HCT116 (cell line): ENCODE results near the gene NUP42. TPM values are rescaled to one million over a fixed set of nuclear protein-coding genes. Genes with fewer than 3 reads are reported as not detected.

Experiments
- ATAC-seq: fragments of 200-7000 bp; cut with Tn5 transposase; 2 replicates; pipeline ENCODE4 v1.9.1; 2020; ENCODE audit warnings: mild to moderate bottlenecking, moderate library complexity
- BruUV-seq: library from RNA; stranded (reverse); fragments of 400-500 nt; replicated peaks from 2 replicates; lab custom pipeline; 2021; lab: Mats Ljungman, UMichigan
- CTCF ChIA-PET: fragments of 300-600 bp; sonication (Branson Sonifier 250); formaldehyde crosslinking; loops from one replicate; lab custom pipeline; 2021; ENCODE audit warnings: antibody characterized with exemption; lab: Charles Lee
- POLR2A ChIA-PET: fragments of 300-600, 350-600 bp; sonication (Branson Sonifier 250); formaldehyde crosslinking; loops from one replicate; lab custom pipeline; 2021; ENCODE audit warnings: antibody characterized with exemption; lab: Charles Lee
- RAD21 ChIA-PET, 2 experiments: fragments of 300-600 bp; sonication (Branson Sonifier 250); formaldehyde crosslinking; loops; one replicate each; lab custom pipeline; 2023; ENCODE audit warnings: low total read pairs in 2 of 2; ENCODE audit not compliant: uncharacterized antibody in 2 of 2, unreplicated experiment in 2 of 2, low non-redundant PET in 1 of 2; lab: Charles Lee
- DNase-seq: peaks from one replicate; pipeline ENCODE4 v3.0.0-alpha.2; 2010; ENCODE audit warnings: low read depth, low spot score
- H2AFZ ChIP-seq: fragments of 200-600 bp; shearing (Covaris generic), sonication (generic); 2 replicates; pipeline ENCODE4 v1.6.1; 2017; ENCODE audit warnings: low read depth, mixed run types, mixed read lengths, antibody characterized with exemption, low read length; ENCODE audit not compliant: poor library complexity, severe bottlenecking
- H3K27ac ChIP-seq: 2 replicates; pipeline ENCODE4 v1.5.1; 2012; ENCODE audit warnings: low read depth, low read length
- H3K27me3 ChIP-seq: fragments of 200-600 bp; sonication (generic); 2 replicates; pipeline ENCODE4 v1.6.1; 2016; ENCODE audit warnings: mixed run types, low read length, mixed read lengths; ENCODE audit not compliant: insufficient read depth
- H3K36me3 ChIP-seq, 2 experiments: fragments of 200-500 bp in 1 of 2; fragments of 200-600 bp in 1 of 2; sonication (Bioruptor generic) in 1 of 2; sonication (generic) in 1 of 2; 2 replicates each; pipeline versions ENCODE4 v1.5.1 to v1.6.1; 2014 to 2016; ENCODE audit warnings: low read length in 2 of 2, inconsistent platforms in 1 of 2, mixed read lengths in 1 of 2, mixed run types in 1 of 2; ENCODE audit not compliant: insufficient read depth in 2 of 2, control insufficient read depth in 1 of 2
- H3K4me1 ChIP-seq, 2 experiments: fragments of 200-600 bp in 1 of 2; sonication (generic) in 1 of 2; 2 replicates each; pipeline versions ENCODE4 v1.5.1 to v1.6.1; 2012 to 2017; ENCODE audit warnings: low read length in 2 of 2, inconsistent platforms in 1 of 2, mild to moderate bottlenecking in 1 of 2, mixed read lengths in 1 of 2, mixed run types in 1 of 2, moderate library complexity in 1 of 2; ENCODE audit not compliant: insufficient read depth in 2 of 2, control insufficient read depth in 1 of 2
- H3K4me2 ChIP-seq: fragments of 200-600 bp; sonication (generic); 2 replicates; pipeline ENCODE4 v1.6.1; 2017; ENCODE audit warnings: mixed run types, low read length, mixed read lengths
- H3K4me3 ChIP-seq, 2 experiments: fragments of 200-600 bp in 1 of 2; sonication (generic) in 1 of 2; replicated peaks in 1 of 2; 2 replicates each; pipeline ENCODE4 v1.5.1; 2011 to 2016; ENCODE audit warnings: low read length in 2 of 2, control low read depth in 1 of 2, low read depth in 1 of 2, mild to moderate bottlenecking in 1 of 2, mixed read lengths in 1 of 2, mixed run types in 1 of 2
- H3K79me2 ChIP-seq: fragments of 200-600 bp; sonication (generic); 2 replicates; pipeline ENCODE4 v1.6.1; 2017; ENCODE audit warnings: mild to moderate bottlenecking, mixed run types, low read length, moderate library complexity, mixed read lengths; ENCODE audit not compliant: insufficient read depth
- H3K9ac ChIP-seq: fragments of 200-600 bp; sonication (generic); 2 replicates; pipeline ENCODE4 v1.6.1; 2016; ENCODE audit warnings: low read length, mixed read lengths
- H3K9me2 ChIP-seq: fragments of 200-600 bp; sonication (generic), shearing (Covaris generic); 2 replicates; pipeline ENCODE4 v1.6.1; 2017; ENCODE audit warnings: mixed run types, mild to moderate bottlenecking, moderate library complexity; ENCODE audit not compliant: insufficient read depth
- H3K9me3 ChIP-seq, 2 experiments: fragments of 200-500 bp in 1 of 2; fragments of 200-600 bp in 1 of 2; sonication (Bioruptor generic) in 1 of 2; sonication (generic) in 1 of 2; 2 replicates each; pipeline ENCODE4 v1.6.1; 2014 to 2017; ENCODE audit warnings: low read length in 2 of 2, mixed read lengths in 2 of 2, inconsistent platforms in 1 of 2, low read depth in 1 of 2, mild to moderate bottlenecking in 1 of 2, mixed run types in 1 of 2, moderate library complexity in 1 of 2; ENCODE audit not compliant: control insufficient read depth in 1 of 2, insufficient read depth in 1 of 2
- H4K20me1 ChIP-seq: fragments of 200-600 bp; sonication (generic), shearing (Covaris generic); 2 replicates; pipeline ENCODE4 v1.6.1; 2017; ENCODE audit warnings: mixed run types, mild to moderate bottlenecking, moderate library complexity; ENCODE audit not compliant: insufficient read depth
- CBX3 ChIP-seq: IDR thresholded peaks from 2 replicates; pipeline ENCODE4 v1.6.1; 2012; ENCODE audit warnings: low read depth
- CEBPB ChIP-seq: IDR thresholded peaks from 2 replicates; pipeline ENCODE4 v1.6.1; 2012; ENCODE audit warnings: low read depth
- ELF1 ChIP-seq: IDR thresholded peaks from 2 replicates; pipeline ENCODE4 v1.6.1; 2012; ENCODE audit warnings: low read depth, borderline replicate concordance
- EZH2 ChIP-seq: fragments of 200-600 bp; sonication (generic); IDR thresholded peaks from 2 replicates; pipeline ENCODE4 v1.6.1; 2017; ENCODE audit warnings: antibody characterized with exemption, mixed run types
- EZH2phosphoT487 ChIP-seq: fragments of 200-600 bp; IDR thresholded peaks from 2 replicates; pipeline ENCODE4 v1.6.1; 2018; ENCODE audit warnings: antibody characterized with exemption, borderline replicate concordance
- FOSL1 ChIP-seq: IDR thresholded peaks from 2 replicates; pipeline ENCODE4 v1.6.1; 2012; ENCODE audit warnings: low read depth
- POLR2A ChIP-seq: IDR thresholded peaks from 2 replicates; pipeline ENCODE4 v1.7.0; 2011; ENCODE audit warnings: borderline replicate concordance; ENCODE audit not compliant: insufficient read depth, insufficient read length; ENCODE audit errors: extremely low read depth
- SIN3A ChIP-seq: IDR thresholded peaks from 2 replicates; pipeline ENCODE4 v1.6.1; 2012; ENCODE audit warnings: low read depth
- SP1 ChIP-seq: IDR thresholded peaks from 2 replicates; pipeline ENCODE4 v1.6.1; 2012; ENCODE audit warnings: low read depth
- TCF7L2 ChIP-seq: IDR thresholded peaks from 2 replicates; pipeline ENCODE4 v1.7.0; 2011; ENCODE audit warnings: borderline replicate concordance, inconsistent platforms; ENCODE audit not compliant: insufficient read depth, insufficient read length; ENCODE audit errors: extremely low read depth
- YY1 ChIP-seq: IDR thresholded peaks from 2 replicates; pipeline ENCODE4 v1.6.1; 2011; ENCODE audit warnings: low read length, low read depth, moderate library complexity, mild to moderate bottlenecking; ENCODE audit not compliant: insufficient replicate concordance; ENCODE audit errors: extremely low read depth
- ZFX ChIP-seq: fragments of 450-650 bp; IDR thresholded peaks from 2 replicates; pipeline ENCODE4 v1.6.1; 2017
- ZNF274 ChIP-seq: fragments of 200-500 bp; sonication (Bioruptor generic); IDR thresholded peaks from 2 replicates; pipeline ENCODE4 v1.6.1; 2014; ENCODE audit warnings: mild to moderate bottlenecking, low read depth, low read length, inconsistent platforms
- intact Hi-C: fragments of 100-400 bp; cut with micrococcal nuclease; formaldehyde crosslinking; loops from 2 replicates; pipeline ENCODE4 v1.10.0; 2022
- total RNA-seq: library from RNA; stranded (reverse); gene quantifications from one replicate; pipeline ENCODE4 v1.2.1, GENCODE V29; 2021; ENCODE audit not compliant: unreplicated experiment
- TF ChIP-seq, protein P1 (sequence below): IDR thresholded peaks from 2 replicates; pipeline ENCODE4 v1.6.1; 2012
- TF ChIP-seq, protein P2 (sequence below), 3 experiments: fragments of 200-600 bp in 1 of 3; sonication (generic) in 1 of 3; IDR thresholded peaks in 2 of 3; conservative IDR thresholded peaks in 1 of 3; 2 replicates each; pipeline ENCODE4 v1.5.1; 2012 to 2017; ENCODE audit warnings: low read depth in 2 of 3, low read length in 2 of 3, antibody characterized with exemption in 1 of 3, borderline replicate concordance in 1 of 3, control low read depth in 1 of 3, mild to moderate bottlenecking in 1 of 3, mixed read lengths in 1 of 3, mixed run types in 1 of 3, moderate library complexity in 1 of 3; ENCODE audit not compliant: insufficient read depth in 1 of 3
- TF ChIP-seq, protein P3 (sequence below): IDR thresholded peaks from 2 replicates; pipeline ENCODE4 v1.6.1; 2012
- TF ChIP-seq, protein P4 (sequence below): IDR thresholded peaks from 2 replicates; pipeline ENCODE4 v1.6.1; 2011; ENCODE audit warnings: mild to moderate bottlenecking, low read length, moderate library complexity; ENCODE audit not compliant: insufficient replicate concordance; ENCODE audit errors: extremely low read depth

NUP42 gene
- total RNA-seq, 1 experiment from 2014 or later = 36.5 TPM

DNA sequence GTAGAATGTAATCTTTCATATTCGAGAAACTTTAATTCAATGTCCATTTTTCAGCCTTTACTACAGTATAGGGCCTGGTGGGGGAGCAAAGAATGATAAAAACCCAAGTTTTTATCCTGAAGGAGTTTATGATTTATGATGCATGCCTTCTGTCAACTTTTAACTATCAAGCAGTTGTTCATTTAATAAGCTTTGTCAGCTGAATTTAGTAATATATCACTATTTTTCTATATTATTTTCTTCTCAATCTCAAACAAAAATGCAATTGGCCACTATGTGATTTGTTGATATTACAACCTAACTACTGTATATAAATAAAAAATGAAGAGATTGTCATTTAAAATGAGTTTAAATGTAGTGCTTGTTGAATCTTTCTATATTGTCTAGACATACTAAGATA is 2.4 kb downstream of the NUP42 start:
- H3K79me2 ChIP-seq = peaks cover 74% of the 10 kb centered on the region
- H3K4me2 ChIP-seq = peak overlapping the region; percentile 68; the same call in 1 of the 2 replicates
- BruUV-seq = no TSS peak
- H3K9me3 ChIP-seq = no peaks in the 10 kb centered on the region
- no peak for DNase-seq
- RAD21 ChIA-PET = no interaction called here
- POLR2A ChIA-PET = interaction anchor here (1.1 kb wide), 1 partner anchor 89 kb away, joined by 4 read pairs; no protein-coding TSS in a partner anchor
- H3K4me1 ChIP-seq = peaks cover 5 to 14% of the 10 kb centered on the region in 2 experiments; a peak in 3 of 4 replicates
- intact Hi-C loops = loop anchor here (5.0 kb wide), 1 partner anchor 77 kb away; the partner anchor contains the start of gene KLHL7
- peaks cover 28 to 30% of the 10 kb centered on the region in 2 experiments for H3K36me3 ChIP-seq
- no peak overlapping the region for H3K4me3 ChIP-seq
- no peaks in the 10 kb centered on the region for H3K27me3 ChIP-seq
- H4K20me1 ChIP-seq = no peaks in the 10 kb centered on the region
- H2AFZ ChIP-seq = no peak overlapping the region
- no peak for ATAC-seq
- no peak overlapping the region for H3K9ac ChIP-seq
- no peak overlapping the region for H3K27ac ChIP-seq
- TF ChIP-seq POLR2A = no peak
- TF ChIP-seq, protein P1, sequence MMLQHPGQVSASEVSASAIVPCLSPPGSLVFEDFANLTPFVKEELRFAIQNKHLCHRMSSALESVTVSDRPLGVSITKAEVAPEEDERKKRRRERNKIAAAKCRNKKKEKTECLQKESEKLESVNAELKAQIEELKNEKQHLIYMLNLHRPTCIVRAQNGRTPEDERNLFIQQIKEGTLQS = no peak
- TF ChIP-seq SP1 = no peak
- no peak for TF ChIP-seq EZH2
- TF ChIP-seq FOSL1 = no peak
- TF ChIP-seq TCF7L2 = no peak
- no peak for TF ChIP-seq CEBPB
- TF ChIP-seq YY1 = no peak
- no peak for TF ChIP-seq EZH2phosphoT487
- no peak for TF ChIP-seq ELF1
- no peak for TF ChIP-seq CBX3
- no peak for TF ChIP-seq SIN3A
- TF ChIP-seq, protein P2, sequence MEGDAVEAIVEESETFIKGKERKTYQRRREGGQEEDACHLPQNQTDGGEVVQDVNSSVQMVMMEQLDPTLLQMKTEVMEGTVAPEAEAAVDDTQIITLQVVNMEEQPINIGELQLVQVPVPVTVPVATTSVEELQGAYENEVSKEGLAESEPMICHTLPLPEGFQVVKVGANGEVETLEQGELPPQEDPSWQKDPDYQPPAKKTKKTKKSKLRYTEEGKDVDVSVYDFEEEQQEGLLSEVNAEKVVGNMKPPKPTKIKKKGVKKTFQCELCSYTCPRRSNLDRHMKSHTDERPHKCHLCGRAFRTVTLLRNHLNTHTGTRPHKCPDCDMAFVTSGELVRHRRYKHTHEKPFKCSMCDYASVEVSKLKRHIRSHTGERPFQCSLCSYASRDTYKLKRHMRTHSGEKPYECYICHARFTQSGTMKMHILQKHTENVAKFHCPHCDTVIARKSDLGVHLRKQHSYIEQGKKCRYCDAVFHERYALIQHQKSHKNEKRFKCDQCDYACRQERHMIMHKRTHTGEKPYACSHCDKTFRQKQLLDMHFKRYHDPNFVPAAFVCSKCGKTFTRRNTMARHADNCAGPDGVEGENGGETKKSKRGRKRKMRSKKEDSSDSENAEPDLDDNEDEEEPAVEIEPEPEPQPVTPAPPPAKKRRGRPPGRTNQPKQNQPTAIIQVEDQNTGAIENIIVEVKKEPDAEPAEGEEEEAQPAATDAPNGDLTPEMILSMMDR (IDR thresholded peaks at IDR 0.05 in 2 of 3, conservative IDR thresholded peaks at IDR 0.05 in 1 of 3; ENCODE audit: borderline replicate concordance in 1 of 3, insufficient read depth in 1 of 3, low read depth in 2 of 3, low read length in 2 of 3) = no peak
- TF ChIP-seq, protein P3, sequence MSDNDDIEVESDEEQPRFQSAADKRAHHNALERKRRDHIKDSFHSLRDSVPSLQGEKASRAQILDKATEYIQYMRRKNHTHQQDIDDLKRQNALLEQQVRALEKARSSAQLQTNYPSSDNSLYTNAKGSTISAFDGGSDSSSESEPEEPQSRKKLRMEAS = no peak
- TF ChIP-seq, protein P4, sequence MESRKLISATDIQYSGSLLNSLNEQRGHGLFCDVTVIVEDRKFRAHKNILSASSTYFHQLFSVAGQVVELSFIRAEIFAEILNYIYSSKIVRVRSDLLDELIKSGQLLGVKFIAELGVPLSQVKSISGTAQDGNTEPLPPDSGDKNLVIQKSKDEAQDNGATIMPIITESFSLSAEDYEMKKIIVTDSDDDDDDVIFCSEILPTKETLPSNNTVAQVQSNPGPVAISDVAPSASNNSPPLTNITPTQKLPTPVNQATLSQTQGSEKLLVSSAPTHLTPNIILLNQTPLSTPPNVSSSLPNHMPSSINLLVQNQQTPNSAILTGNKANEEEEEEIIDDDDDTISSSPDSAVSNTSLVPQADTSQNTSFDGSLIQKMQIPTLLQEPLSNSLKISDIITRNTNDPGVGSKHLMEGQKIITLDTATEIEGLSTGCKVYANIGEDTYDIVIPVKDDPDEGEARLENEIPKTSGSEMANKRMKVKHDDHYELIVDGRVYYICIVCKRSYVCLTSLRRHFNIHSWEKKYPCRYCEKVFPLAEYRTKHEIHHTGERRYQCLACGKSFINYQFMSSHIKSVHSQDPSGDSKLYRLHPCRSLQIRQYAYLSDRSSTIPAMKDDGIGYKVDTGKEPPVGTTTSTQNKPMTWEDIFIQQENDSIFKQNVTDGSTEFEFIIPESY = no peak
- TF ChIP-seq ZFX = no peak
- TF ChIP-seq ZNF274 = no peak
- no peaks in the 10 kb centered on the region for H3K9me2 ChIP-seq
- CTCF ChIA-PET = interaction anchor here (1.0 to 2.2 kb wide), 5 partner anchors 85 to 361 kb away, joined by 3 to 12 read pairs (median 7); no protein-coding TSS in a partner anchor
